ENCODE data around the gene CLEC16A.
"Not testable (repeated sequence)": the region's sequence is repeated elsewhere in the genome, so short reads cannot be mapped to it uniquely, and the experiment has no call there.

CLEC16A gene

DNA sequence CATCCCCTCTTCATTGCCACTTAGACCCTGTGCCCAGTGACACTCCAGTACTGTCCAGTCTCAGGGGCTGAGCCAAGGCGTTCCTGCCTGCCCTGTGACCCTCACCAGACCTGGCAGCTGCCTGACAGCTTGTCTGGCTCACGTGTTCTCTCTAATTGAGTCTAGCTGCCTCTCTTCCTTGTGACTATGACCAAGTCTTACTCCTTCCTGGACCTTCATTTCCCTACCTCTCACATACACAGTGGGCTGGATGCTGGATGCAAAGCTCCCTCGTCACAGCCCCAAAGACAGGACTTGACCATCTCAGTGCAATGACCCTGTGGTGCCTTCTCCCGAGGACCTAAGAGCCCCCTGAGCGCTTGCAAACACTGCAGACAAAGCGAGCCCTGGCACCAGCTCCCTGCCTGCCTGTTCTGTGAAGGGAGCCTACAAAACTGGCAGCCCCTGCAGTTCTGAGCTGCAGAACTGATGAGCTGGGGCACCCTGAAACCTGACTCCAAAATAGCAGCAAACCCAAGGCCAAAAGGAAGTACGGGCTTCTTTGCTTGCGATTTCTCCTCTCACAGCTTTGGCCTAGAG is 3.8 kb upstream of the CLEC16A start:
- no peak for DNase-seq

- DNase-seq: no peak
Observed at GRCh38 chr16:10941127-10941933, 3.0 kb upstream of the CLEC16A start.

- DNase-seq: not testable (repeated sequence)
Observed at GRCh38 chr16:10941935-10942351, 2.4 kb upstream of the CLEC16A start.

GRCh38 chr16:10942352-10943063 is 1.9 kb upstream of the CLEC16A start, which contains the start of gene DEXI:
Gene DEXI (minus strand): TSS chr16:10942468. CDS start chr16:10942005, 463 bp downstream.
- DNase-seq: peak; percentile 83

DNA sequence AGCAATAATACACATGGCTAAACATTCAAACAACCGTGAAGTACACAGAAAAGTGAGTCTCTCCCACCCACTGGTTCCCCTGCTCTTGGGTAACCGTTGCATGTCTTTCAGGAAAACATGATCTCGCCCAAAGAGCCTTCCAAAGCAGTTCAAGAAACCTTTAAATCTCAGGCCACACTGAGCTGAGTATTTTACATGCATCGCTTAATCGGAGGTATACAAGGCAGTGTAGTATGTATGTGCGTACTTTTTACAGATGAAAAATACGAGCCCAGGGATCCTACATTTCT is 1.4 kb upstream of the CLEC16A start:
- no peak for DNase-seq

GRCh38 chr16:10945065-10945787 is 862 bp downstream of the CLEC16A start:
- DNase-seq: no peak

GRCh38 chr16:10946308-10946707 is 1.9 kb downstream of the CLEC16A start:
- no peak for DNase-seq

GRCh38 chr16:10947211-10947787 is 2.9 kb downstream of the CLEC16A start:
- no peak for DNase-seq

DNA sequence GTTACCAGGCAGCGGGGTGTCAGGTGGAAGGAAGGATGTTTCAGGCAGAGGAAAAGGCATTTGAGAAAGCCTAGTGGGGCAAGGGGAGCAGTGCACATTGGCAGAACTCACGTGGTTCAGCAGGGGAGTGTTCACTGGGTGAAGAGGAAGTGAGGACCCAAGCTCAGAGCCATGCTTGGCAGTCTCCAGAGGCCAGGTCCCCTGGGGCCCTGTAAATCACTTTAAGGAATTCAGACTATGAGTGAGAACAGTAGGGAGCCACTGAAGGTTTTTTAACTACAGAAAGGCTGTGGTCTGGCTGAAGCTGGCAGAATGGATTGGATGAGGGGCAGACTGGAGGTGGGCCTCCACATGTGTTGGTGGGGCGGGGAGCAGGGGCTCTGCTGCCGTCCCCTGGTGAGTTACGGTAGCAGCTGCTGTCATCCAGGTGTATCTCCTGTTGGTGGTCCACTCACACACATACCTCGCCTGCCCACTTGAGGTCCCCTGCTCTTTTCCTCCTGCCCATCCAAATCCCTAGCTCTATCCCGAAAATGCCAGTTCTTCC is 5.1 kb downstream of the CLEC16A start:
- no peak for DNase-seq

DNA sequence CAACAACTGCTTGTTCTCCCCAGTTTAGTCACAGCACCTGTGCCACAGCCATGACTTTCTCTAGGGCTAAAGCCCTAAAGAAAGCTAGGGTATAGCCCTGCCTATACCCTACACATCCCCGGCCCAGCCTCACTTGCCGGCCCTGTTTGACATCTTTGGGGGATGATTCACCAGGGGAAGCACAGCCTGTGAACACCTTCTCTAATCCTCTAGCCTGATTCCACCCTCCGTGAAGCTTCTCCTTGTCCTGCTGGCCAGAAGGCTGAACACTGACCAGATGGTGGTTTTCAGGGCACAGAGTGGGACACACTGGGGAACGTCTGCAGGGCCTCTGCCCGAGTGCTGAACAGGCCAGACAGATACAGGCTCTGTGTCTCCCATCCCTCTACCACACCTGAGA is 6.0 kb downstream of the CLEC16A start:
- DNase-seq: no peak

GRCh38 chr16:10951026-10951425 is 6.7 kb downstream of the CLEC16A start:
- no peak for DNase-seq

GRCh38 chr16:10954903-10955302 is 10.5 kb downstream of the CLEC16A start:
- no peak for DNase-seq

GRCh38 chr16:10957771-10958482 is 13.6 kb downstream of the CLEC16A start:
- DNase-seq: no peak

DNA sequence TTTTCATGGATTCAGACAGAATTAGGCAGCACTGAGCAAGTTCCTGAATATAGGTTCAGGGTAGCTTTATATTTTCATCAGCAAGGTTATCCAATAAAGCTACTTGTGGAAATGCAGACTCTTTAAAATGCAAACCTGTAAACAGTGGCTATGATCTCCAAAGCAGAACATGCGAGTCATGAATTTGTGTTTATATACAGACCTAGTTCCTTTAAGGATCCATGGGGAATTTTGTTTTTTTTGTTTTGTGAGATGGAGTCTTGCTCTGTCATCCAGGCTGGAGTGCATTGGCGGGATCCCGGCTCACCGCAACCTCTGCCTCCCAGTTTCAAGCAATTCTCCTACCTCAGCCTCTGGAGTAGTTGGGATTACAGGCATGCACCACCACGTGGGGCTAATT is 14.8 kb downstream of the CLEC16A start:
- DNase-seq: no peak

DNA sequence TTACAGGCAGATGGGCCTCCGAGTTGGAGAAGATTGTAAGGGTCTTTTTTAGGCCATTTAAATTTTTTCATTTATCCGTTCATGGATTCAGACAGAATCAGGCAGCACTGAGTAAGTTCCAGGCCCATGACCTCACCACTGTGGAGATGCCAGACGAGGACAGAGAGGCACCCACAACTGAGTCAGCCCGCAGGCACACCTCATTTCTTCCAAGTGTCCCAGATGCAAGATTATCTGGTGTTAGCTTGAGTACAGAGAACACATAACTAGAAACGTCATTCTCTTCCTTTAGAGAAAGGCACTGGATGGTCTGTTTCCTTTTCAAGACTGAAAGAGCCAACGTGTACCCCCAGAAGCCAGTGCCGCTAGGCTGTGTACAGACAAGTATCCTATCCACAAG is 16.9 kb downstream of the CLEC16A start:
- no peak for DNase-seq

GRCh38 chr16:10964039-10964890 is 19.9 kb downstream of the CLEC16A start:
- DNase-seq: peak; percentile 69

DNA sequence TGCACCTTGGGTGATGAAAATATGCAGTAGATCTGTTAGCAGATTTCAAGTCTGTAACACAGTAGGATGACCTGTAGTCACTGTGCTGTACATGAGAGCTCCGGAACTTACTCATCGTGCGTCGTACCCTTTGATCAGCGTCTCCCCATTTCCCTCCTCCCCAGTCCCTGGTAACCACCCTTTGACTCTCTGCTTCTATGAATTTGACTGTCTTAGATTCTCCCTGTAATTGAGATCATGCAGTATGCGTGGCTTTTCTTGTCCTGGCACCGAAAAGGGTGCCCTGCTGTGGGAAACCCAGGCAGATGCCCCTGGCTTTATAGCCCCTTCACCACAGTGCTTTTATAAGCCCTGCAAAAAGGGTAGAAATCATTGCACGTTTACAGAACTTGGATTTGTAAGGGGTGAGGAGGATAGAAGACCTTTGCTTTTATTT is 20.5 kb downstream of the CLEC16A start:
- DNase-seq: no peak

DNA sequence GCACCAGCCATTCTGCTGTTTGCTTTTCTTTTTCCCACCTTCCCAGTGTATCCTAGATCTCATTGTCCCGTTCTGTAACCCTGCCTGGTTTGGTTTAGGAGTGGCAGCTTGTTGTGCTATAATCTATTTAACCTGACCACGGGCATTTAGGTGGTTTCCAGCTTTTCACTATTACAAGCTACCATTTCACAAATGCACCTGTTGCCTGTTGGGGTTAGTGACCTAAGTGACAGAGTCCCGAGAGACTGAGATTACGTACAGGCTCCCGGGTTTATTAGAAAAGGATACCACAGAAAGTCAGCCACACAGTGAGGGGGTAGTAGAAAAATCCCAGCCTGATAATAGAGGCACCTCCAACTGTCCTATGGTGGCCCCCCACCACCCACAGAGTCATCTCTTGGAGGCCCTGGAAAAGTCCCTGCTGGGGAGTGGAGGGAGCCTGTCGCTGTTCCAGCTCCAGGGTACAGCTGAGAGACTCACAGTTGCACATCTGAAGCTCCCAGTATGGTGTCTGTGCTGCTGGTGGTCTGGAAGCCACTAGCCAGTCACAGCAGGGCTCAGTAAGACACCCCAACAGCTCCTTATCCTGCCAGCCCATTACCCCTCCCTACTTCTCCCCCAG is 21.2 kb downstream of the CLEC16A start:
- no peak for DNase-seq

DNA sequence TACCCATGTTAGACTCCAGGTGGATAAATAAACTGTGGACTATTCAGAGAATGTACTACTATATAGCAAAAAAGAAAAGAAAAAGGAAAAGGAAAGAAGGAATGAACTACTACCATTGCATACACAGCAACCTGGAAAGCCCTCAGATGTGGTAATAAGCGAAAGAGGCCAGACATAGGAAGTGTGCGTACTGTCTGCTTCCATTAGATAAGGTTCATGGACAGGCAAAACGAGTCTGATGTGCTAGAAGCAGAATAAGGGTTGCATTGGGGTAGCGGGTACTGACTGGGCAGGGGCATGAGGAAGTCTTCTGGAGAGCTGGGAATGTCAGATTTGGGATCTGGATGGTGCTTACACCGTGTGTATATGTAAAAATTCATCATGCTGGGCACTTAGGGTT is 21.8 kb downstream of the CLEC16A start:
- no peak for DNase-seq

GRCh38 chr16:10966559-10966958 is 22.2 kb downstream of the CLEC16A start:
- not testable (repeated sequence) for DNase-seq

DNA sequence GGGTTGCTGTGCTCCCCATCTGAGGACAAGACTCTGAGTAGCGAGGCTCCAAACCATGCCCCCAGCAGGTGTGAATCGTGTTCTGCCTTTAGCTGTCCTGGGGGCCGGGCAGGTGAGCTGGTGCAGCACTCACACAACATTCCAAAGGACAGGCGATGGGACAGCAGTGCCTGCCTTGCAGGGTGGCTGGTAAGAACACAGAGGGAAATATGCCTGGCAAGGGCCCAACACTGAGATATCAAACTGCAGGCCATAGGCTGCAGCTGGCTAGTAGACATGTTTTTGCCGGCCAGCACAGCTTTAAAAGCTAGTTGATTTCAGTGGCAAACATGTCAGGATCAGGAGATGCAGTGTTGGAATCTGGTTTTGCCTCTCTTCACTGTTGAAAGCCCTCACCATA is 23.6 kb downstream of the CLEC16A start:
- no peak for DNase-seq
